Natural killer cell (primary cell): Measurements from ENCODE around the gene UTS2. TPM values are rescaled to one million over a fixed set of nuclear protein-coding genes. Genes with fewer than 3 reads are reported as not detected.

ENCODE experiments used
- ATAC-seq, 3 donors: fragments of 150-1000 bp in 2 of 3; fragments of 200-7000 bp in 1 of 3; cut with Tn5 transposase; 1 replicate in 1 of 3; 2 replicates in 2 of 3; pipeline ENCODE4 v1.10.0; 2021; ENCODE audit warnings: mild to moderate bottlenecking in 2 of 3, moderate library complexity in 2 of 3
- DNase-seq, 2 donors: peaks; one replicate each; pipeline versions ENCODE4 v3.0.0 to v3.0.0-alpha.2; 2013 to 2021; ENCODE audit warnings: mixed read lengths in 1 of 2
- H3K27ac ChIP-seq: one replicate; pipeline ENCODE4 v1.5.1; 2013; ENCODE audit warnings: mild to moderate bottlenecking, low read length
- H3K27me3 ChIP-seq: one replicate; pipeline ENCODE4 v1.6.1; 2013; ENCODE audit warnings: low read length; ENCODE audit not compliant: control insufficient read depth, insufficient read depth
- H3K36me3 ChIP-seq: one replicate; pipeline ENCODE4 v1.6.1; 2013; ENCODE audit warnings: low read length; ENCODE audit not compliant: control insufficient read depth, insufficient read depth
- H3K4me1 ChIP-seq: one replicate; pipeline ENCODE4 v1.6.1; 2013; ENCODE audit warnings: low read length; ENCODE audit not compliant: control insufficient read depth, insufficient read depth
- H3K4me3 ChIP-seq: one replicate; pipeline ENCODE4 v1.5.1; 2013; ENCODE audit warnings: low read length
- H3K9me3 ChIP-seq: one replicate; pipeline ENCODE4 v1.6.1; 2013; ENCODE audit warnings: low read length; ENCODE audit not compliant: control insufficient read depth, insufficient read depth
- H3K27ac Mint-ChIP-seq, 2 donors: one replicate each; pipeline ENCODE4 v1.8.0; 2022; ENCODE audit warnings: mild to moderate bottlenecking in 2 of 2, mixed read lengths in 2 of 2, moderate library complexity in 1 of 2
- H3K27me3 Mint-ChIP-seq, 2 donors: one replicate each; pipeline ENCODE4 v1.8.0; 2022; ENCODE audit warnings: low read depth in 2 of 2, mixed read lengths in 2 of 2
- H3K36me3 Mint-ChIP-seq: one replicate; pipeline ENCODE4 v1.8.0; 2022; ENCODE audit warnings: mixed read lengths
- H3K4me1 Mint-ChIP-seq, 2 donors: one replicate each; pipeline ENCODE4 v1.8.0; 2022; ENCODE audit warnings: mixed read lengths in 2 of 2
- H3K4me3 Mint-ChIP-seq: one replicate; pipeline ENCODE4 v1.8.0; 2022; ENCODE audit warnings: mild to moderate bottlenecking, moderate library complexity, mixed read lengths
- H3K9me3 Mint-ChIP-seq, 2 donors: one replicate each; pipeline ENCODE4 v1.8.0; 2022; ENCODE audit warnings: mixed read lengths in 2 of 2
- WGBS: methylation state at CpG from one replicate; pipeline ENCODE4 v1.1.7; 2013; ENCODE audit warnings: missing lambda C conversion rate; ENCODE audit not compliant: insufficient coverage; 5-methylcytosine and 5-hydroxymethylcytosine counted together
- intact Hi-C: fragments of 100-400 bp; cut with micrococcal nuclease; formaldehyde crosslinking; loops from one replicate; pipeline ENCODE4 v1.14.2; 2022
- total RNA-seq, 4 donors: library from RNA; stranded (reverse); fragments of 120-200 nt in 1 of 4; gene quantifications; one replicate each; pipeline versions ENCODE4 v1.2.3 to v1.2.4, GENCODE V29; 2013 to 2022
- TF ChIP-seq, protein P1 (sequence below): fragments of 200-600 bp; IDR thresholded peaks from one replicate; pipeline ENCODE4 v1.8.0; 2022; ENCODE audit warnings: antibody characterized with exemption

Gene UTS2
- total RNA-seq, 3 donors from 2014 or later (not counting 1 experiment from before 2014, with no cell fraction given) = 3.9 to 7.7 (median 7.5) TPM

DNA sequence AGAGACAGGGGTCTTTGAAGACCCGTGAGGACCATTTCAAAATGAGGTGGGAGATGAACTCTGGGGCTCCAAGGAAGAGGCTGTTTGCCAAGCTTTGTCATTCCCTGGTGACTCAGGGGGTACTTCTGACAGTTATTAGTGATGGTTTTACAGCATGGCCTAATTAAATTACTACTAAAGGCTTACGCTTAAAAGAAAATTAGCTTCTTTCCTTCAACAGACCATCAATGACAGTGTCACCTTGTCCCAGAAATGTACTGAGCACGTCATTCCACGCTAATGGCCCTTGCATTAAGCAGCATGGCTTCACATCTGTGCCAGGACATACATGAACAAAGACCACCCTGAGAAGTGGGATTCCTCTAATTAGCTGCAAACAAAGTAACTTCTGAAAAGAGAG lies 5.1 kb upstream of the UTS2 start:
- H3K4me3 Mint-ChIP-seq = no peak overlapping the region
- no peak for DNase-seq
- H3K36me3 Mint-ChIP-seq = no peaks in the 10 kb centered on the region

DNA sequence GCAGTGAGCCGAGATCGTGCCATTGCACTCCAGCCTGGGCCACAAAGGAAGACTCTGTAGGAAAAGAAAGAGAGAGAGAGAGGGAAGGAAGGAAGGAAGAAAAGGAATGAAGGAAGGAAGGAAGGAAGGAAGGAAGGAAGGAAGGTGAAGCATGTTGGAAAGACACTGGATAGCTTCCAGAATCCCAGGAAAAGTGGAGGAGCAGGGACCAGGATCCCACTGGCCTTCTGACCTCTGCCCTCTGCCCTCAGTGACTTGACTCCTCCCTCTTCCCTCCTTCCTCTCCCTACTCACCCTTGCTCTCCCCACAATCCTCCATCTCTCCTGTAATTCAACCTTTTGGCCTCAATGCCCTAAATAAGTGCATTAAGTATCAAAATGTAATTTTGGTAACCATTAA lies 4.1 kb upstream of the UTS2 start:
- DNase-seq = no peak
- Histone ChIP-seq H3K9me3 (no peaks in the 10 kb centered on the region), H3K36me3 (no peaks in the 10 kb centered on the region), H3K27ac (no peak overlapping the region), H3K4me3 (no peak overlapping the region), H3K4me1 (peaks cover 4% of the 10 kb centered on the region), H3K27me3 (no peaks in the 10 kb centered on the region)
- TF ChIP-seq, protein P1, sequence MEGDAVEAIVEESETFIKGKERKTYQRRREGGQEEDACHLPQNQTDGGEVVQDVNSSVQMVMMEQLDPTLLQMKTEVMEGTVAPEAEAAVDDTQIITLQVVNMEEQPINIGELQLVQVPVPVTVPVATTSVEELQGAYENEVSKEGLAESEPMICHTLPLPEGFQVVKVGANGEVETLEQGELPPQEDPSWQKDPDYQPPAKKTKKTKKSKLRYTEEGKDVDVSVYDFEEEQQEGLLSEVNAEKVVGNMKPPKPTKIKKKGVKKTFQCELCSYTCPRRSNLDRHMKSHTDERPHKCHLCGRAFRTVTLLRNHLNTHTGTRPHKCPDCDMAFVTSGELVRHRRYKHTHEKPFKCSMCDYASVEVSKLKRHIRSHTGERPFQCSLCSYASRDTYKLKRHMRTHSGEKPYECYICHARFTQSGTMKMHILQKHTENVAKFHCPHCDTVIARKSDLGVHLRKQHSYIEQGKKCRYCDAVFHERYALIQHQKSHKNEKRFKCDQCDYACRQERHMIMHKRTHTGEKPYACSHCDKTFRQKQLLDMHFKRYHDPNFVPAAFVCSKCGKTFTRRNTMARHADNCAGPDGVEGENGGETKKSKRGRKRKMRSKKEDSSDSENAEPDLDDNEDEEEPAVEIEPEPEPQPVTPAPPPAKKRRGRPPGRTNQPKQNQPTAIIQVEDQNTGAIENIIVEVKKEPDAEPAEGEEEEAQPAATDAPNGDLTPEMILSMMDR = no peak
- peaks cover 5 to 12% of the 10 kb centered on the region in 2 donors for H3K4me1 Mint-ChIP-seq
- no peak overlapping the region for H3K4me3 Mint-ChIP-seq
- no peak for ATAC-seq
- no peak overlapping the region for H3K27ac Mint-ChIP-seq
- no peaks in the 10 kb centered on the region for H3K27me3 Mint-ChIP-seq
- intact Hi-C loops = loop anchor here (2.0 kb wide), 1 partner anchor 48 kb away; no protein-coding TSS in a partner anchor
- no peaks in the 10 kb centered on the region for H3K9me3 Mint-ChIP-seq
- WGBS = 76% methylated on average over 2 of the region's 2 CpGs
- H3K36me3 Mint-ChIP-seq = no peaks in the 10 kb centered on the region

More for the DNA sequence above, 5.1 kb upstream of the UTS2 start:
- TF ChIP-seq, protein P1 = no peak
- H3K4me1 Mint-ChIP-seq = peaks cover 5 to 12% of the 10 kb centered on the region in 2 donors
- intact Hi-C loops = loop anchor here (2.0 kb wide), 1 partner anchor 49 kb away; no protein-coding TSS in a partner anchor
- Histone ChIP-seq H3K4me3 (no peak overlapping the region), H3K27me3 (no peaks in the 10 kb centered on the region), H3K27ac (no peak overlapping the region), H3K9me3 (no peaks in the 10 kb centered on the region), H3K36me3 (no peaks in the 10 kb centered on the region), H3K4me1 (peaks cover 4% of the 10 kb centered on the region)
- H3K27ac Mint-ChIP-seq = no peak overlapping the region
- WGBS = 88% methylated on average over 4 of the region's 4 CpGs
- no peaks in the 10 kb centered on the region for H3K27me3 Mint-ChIP-seq
- H3K9me3 Mint-ChIP-seq = no peaks in the 10 kb centered on the region
- ATAC-seq = no peak

DNA sequence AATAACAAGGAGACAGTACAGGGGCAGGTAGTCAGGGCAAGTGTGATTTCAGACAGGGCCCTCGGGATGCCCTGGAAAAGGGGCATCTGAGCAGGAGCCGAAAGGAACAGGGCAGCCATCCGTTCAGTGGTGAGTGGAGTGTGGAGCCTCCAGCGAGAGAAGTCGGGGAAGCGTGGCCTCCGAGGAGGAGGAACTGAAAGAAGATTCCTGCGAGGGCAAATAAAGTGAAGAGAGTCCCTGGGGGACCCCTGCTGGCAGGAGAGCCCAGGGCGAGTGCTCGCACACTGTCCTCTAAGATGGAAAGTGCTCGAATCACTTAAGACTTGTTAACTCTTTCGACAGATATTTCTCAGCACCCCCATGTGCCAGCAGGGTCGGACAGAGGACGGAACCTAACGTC lies 3.5 kb upstream of the UTS2 start:
- peak overlapping the region; percentile 48 for H3K4me3 Mint-ChIP-seq
- peak overlapping the region; percentile 4 to 63 for H3K27ac Mint-ChIP-seq

More for the DNA sequence above, 3.5 kb upstream of the UTS2 start:
- H3K27me3 Mint-ChIP-seq = peaks cover 0 to 2% of the 10 kb centered on the region in 2 donors
- H3K4me1 Mint-ChIP-seq = peaks cover 5 to 15% of the 10 kb centered on the region in 2 donors
- no peak overlapping the region for H3K4me3 ChIP-seq
- no peak overlapping the region for H3K27ac ChIP-seq
- ATAC-seq (peak; percentile 30 to 81 (median 69)), DNase-seq (peak in 1 of 2 donors; percentile 6)
- H3K36me3 ChIP-seq = no peaks in the 10 kb centered on the region
- no peaks in the 10 kb centered on the region for H3K27me3 ChIP-seq
- H3K36me3 Mint-ChIP-seq = no peaks in the 10 kb centered on the region
- no peaks in the 10 kb centered on the region for H3K9me3 ChIP-seq
- no peaks in the 10 kb centered on the region for H3K9me3 Mint-ChIP-seq
- intact Hi-C loops = loop anchor here (2.0 kb wide), 1 partner anchor 48 kb away; no protein-coding TSS in a partner anchor
- TF ChIP-seq, protein P1 = no peak
- WGBS = 55% methylated on average over 15 of the region's 15 CpGs
- peaks cover 4% of the 10 kb centered on the region for H3K4me1 ChIP-seq
